NCI-H345 treated with DMSO at 0.1 percent for 48 hours (cell line): ENCODE results near the gene TRPC4AP.

Source experiments
- DNase-seq: peaks from one replicate; lab custom pipeline; 2025; ENCODE audit not compliant: unreplicated experiment; lab: John Stamatoyannopoulos, UW

The TRPC4AP gene

GRCh38 chr20:34989670-34990069 is 102.9 kb downstream of the TRPC4AP start:
- DNase-seq: no peak

DNA sequence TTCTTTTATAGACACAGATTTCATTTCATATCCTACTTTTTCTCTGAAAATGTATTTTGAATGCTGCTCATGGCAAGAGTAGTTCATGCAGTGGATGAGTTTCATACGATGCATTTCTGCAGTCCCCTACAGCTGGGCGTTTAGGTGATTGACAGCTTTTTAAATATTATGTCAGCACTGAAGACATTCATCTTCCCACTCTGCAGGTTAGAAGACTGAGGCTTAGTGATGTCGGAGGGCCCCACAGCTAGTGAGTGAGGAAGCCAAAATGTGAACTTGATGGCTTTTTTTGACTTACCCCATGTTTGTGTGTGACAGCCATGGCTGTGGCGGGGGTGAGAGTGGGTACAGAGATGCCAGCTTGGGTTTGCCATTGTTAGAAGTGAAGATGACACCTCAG is 103.5 kb downstream of the TRPC4AP start:
- DNase-seq: no peak

GRCh38 chr20:34988191-34988540 is 104.4 kb downstream of the TRPC4AP start:
- no peak for DNase-seq

- no peak for DNase-seq
These were observed 105.1 kb downstream of the TRPC4AP start for GRCh38 chr20:34987288-34988190.

DNA sequence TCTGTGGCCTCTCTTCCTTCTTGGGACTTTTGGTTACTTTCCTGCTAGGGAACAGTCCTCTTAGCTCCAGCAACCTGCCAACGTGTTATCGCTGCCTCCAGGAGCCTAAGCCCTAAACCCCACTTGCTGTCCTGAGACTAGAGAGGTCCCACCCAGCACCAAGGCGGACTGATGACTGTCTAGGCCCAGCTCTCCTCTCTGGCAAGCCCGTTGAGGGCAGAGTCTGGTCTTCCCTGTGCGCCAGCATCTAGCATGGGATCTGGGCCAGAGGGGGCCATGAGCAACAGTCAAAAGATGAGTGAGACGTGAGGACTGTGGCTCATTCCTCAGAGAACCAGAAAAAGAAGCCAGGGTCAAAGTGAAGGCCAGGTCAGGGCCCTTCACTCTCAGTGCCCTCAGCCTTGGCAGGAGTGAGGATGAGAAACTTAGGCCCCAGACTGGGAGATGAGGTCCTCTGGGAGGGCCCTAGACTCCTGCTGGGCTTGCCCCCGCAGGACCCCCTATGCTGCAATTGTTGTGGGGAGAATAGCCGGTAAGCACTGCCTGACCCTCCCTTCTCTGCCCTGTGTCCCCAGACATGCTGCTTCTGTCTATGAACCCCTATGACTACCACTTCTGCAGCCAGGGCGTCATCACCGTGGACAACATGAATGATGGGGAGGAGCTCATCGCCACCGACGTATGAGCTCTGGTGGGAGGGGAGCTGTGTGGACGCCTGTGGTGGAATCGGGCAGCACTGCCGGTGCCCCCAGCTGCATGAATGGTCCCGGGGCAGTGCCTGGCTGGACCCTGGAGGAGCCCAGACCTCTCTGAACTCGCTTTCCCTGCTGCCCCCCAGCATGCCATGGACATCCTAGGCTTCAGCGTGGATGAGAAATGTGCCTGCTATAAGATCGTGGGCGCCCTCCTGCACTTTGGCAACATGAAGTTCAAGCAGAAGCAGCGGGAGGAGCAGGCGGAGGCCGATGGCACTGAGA is 106.0 kb downstream of the TRPC4AP start:
- DNase-seq: no peak

- no peak for DNase-seq
These were observed 106.9 kb downstream of the TRPC4AP start for GRCh38 chr20:34985461-34986310.

- no peak for DNase-seq
These were observed 107.8 kb downstream of the TRPC4AP start for GRCh38 chr20:34984756-34985261.

GRCh38 chr20:34983995-34984735 is 108.4 kb downstream of the TRPC4AP start:
- DNase-seq: no peak

DNA sequence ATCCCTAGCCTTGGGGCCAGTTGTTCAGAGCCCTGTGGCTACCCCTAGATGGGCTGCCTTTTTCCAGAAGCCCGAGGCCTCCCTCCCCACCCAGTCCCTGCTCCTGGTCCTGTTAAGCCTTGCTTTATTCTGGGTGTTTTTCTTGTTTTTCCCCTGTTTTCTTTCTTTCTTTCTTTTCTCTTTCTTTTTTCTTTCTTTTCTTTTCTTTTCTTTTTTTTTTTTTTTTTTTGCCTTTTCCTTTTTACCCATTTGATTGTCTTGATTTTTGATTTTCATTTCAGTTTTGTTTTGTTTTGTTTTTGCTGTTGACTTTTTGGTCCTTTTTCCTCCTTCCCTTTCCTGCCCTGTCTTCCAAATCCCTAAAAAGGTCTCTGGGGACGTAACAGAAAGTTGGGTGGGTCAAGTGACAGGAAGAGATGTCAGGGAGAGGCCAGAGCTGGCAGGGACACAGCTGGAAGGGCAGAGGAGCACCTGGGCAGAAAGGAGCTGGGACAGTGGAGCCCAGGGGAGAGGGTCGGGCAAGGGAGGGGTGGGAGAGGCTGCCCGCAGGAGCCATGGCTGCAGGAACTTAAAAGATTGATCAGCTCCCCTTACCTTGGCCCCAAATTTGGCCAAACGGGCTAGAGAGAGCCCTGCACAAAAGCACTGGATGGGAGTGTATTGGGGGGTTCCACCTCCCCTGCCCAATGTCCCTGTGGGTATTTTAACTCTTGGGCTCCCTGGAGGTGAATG is 109.4 kb downstream of the TRPC4AP start:
- DNase-seq: no peak

GRCh38 chr20:34982270-34983088 is 110.1 kb downstream of the TRPC4AP start:
- DNase-seq: no peak

DNA sequence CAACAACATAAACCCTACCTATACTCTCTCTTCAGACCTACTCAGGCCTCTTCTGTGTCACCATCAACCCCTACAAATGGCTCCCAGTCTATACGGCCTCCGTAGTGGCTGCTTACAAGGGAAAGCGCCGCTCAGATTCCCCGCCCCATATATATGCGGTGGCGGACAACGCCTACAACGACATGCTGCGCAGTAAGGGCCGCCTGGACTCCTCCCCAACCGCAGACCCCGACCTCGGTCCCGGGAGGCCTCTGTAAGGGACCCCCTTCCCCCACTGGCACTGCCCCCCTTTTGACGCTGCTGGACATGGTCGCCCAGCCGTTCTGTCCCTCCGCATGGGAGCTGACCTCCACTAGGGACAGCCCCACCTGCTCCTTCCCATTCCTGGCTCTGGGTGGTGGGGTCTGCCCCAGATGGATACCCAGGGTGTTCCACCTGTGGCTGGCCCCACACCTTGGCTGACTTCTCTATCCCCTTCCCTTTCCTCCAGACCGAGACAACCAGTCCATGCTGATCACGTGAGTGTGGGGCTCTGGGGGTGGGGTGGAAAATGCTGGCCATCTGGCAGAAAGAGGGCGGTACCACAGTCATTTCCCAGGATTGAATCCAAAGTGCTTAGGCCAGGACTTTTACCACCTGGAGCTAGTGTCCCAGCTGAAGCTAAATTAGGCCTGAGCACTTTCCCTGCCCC is 111.9 kb downstream of the TRPC4AP start:
- no peak for DNase-seq

GRCh38 chr20:34979366-34980153 is 113.0 kb downstream of the TRPC4AP start:
- DNase-seq: no peak

- DNase-seq: no peak
These were observed 114.4 kb downstream of the TRPC4AP start for GRCh38 chr20:34978092-34978744.

- DNase-seq: no peak
These were observed 115.1 kb downstream of the TRPC4AP start for GRCh38 chr20:34977365-34978091.

DNA sequence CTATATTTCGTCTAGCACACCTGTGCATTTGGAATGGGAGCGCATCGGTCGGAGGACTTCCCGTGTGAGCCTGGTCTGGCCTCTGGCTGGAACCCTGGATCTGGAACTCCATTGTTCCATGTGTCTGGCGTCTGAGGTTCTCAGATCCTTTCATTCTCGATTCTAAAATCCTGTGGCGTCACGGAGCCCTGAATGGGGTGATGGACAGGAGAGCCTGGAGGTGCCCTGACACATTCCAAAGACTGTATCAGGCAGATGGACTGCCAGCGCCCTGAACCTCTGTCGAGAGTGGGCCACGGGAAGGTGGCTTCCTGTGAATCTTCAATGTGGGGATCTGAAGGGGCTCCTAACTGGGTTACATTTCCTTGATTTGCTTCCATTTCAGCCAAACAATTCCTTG is 116.3 kb downstream of the TRPC4AP start:
- no peak for DNase-seq

DNA sequence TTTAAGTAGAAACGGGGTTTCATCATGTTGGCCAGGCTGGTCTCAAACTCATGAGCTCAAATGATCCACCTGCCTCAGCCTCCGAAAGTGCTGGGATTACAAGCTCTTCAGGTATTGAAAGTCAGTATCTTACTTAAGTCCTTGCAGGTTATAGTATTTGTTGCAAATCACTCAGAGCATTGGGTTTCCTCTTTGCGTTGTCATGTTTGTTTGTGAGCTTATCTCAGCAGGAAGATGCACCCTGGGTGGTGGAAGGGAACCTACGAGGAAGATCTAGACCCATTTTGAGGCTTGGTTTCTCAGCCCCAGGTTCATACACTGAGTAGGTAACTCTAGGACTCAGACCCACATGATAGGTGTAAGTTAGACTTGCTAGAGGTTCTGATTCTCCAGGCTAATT is 118.4 kb downstream of the TRPC4AP start:
- DNase-seq: no peak
